ENCODE results near the gene NAA80.
"Not testable (repeated sequence)": the region's sequence is repeated elsewhere in the genome, so short reads cannot be mapped to it uniquely, and the experiment has no call there.

NAA80 gene

DNA sequence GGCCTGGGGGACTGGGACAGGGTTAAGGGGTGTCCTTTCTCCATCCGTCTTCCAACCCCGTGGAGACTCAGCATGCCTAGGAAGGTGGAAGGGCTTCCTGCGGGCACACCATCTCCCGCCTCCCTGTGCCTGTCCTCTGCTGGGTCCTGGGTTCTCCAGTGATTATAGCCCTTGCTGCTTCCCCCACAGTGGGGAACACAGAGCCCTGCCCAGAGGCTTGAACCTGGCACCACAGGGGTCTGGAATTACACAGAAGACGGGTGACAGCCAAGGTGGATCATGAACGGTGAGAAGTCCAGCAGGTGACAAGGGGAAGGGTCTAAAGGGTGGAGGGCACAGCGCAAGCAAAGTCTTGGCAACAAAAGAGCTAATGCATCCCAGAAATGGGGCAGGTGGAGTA is 36.4 kb downstream of the NAA80 start:
- H3K27me3 ChIP-seq (ENCODE audit: control insufficient read depth, insufficient read depth, low read length, poor library complexity, severe bottlenecking) = no peaks in the 10 kb centered on the region
- 92 to 94% methylated on average over 7 of the region's 7 CpGs for WGBS, 2 experiments
- peaks cover 76% of the 10 kb centered on the region for H3K4me1 ChIP-seq (ENCODE audit: control insufficient read depth, insufficient read depth, low read length)
- H3K4me3 ChIP-seq (ENCODE audit: insufficient read depth, low read depth, low read length) = no peak overlapping the region
- no peaks in the 10 kb centered on the region for H3K9me3 ChIP-seq (ENCODE audit: control insufficient read depth, low read length)
- peaks cover 6% of the 10 kb centered on the region for H3K36me3 ChIP-seq (ENCODE audit: control insufficient read depth, insufficient read depth, low read length)
- no peak overlapping the region for H3K27ac ChIP-seq (ENCODE audit: insufficient read depth, low read depth, low read length, poor library complexity, severe bottlenecking)

DNA sequence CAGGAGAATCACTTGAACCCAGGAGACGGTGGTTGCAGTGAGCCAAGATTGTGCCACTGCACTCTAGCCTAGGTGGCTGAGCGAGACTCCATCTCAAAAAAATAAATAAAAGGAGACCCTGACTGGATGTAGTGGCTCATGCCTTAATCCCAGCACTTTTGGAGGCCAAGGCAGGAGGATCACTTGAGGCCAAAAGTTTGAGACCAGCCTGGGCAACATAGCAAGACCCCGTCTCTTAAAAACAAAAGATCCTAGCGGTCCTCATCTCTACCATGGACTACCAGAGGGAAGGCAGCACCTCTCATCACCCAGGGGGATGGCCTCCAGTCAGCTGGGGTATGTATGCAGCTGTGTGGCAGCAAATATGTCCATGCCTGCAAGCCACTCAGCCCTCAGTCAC is 37.0 kb downstream of the NAA80 start:
- WGBS, 2 experiments = 93 to 97% methylated on average over 4 of the region's 4 CpGs
- not testable (repeated sequence) for H3K27ac ChIP-seq (ENCODE audit: insufficient read depth, low read depth, low read length, poor library complexity, severe bottlenecking); H3K27me3 ChIP-seq (ENCODE audit: control insufficient read depth, insufficient read depth, low read length, poor library complexity, severe bottlenecking); H3K4me3 ChIP-seq (ENCODE audit: insufficient read depth, low read depth, low read length); H3K9me3 ChIP-seq (ENCODE audit: control insufficient read depth, low read length); H3K36me3 ChIP-seq (ENCODE audit: control insufficient read depth, insufficient read depth, low read length)
- peaks cover 71% of the 10 kb centered on the region for H3K4me1 ChIP-seq (ENCODE audit: control insufficient read depth, insufficient read depth, low read length)

GRCh38 chr3:50261505-50261904 is 37.7 kb downstream of the NAA80 start:
- H3K36me3 ChIP-seq (ENCODE audit: control insufficient read depth, insufficient read depth, low read length) = peaks cover 7% of the 10 kb centered on the region
- H3K27ac ChIP-seq (ENCODE audit: insufficient read depth, low read depth, low read length, poor library complexity, severe bottlenecking) = no peak overlapping the region
- 86 to 88% methylated on average over 2 of the region's 2 CpGs for WGBS, 2 experiments
- H3K4me1 ChIP-seq (ENCODE audit: control insufficient read depth, insufficient read depth, low read length) = peaks cover 64% of the 10 kb centered on the region
- no peak overlapping the region for H3K4me3 ChIP-seq (ENCODE audit: insufficient read depth, low read depth, low read length)
- H3K27me3 ChIP-seq (ENCODE audit: control insufficient read depth, insufficient read depth, low read length, poor library complexity, severe bottlenecking) = no peaks in the 10 kb centered on the region
- H3K9me3 ChIP-seq (ENCODE audit: control insufficient read depth, low read length) = no peaks in the 10 kb centered on the region

DNA sequence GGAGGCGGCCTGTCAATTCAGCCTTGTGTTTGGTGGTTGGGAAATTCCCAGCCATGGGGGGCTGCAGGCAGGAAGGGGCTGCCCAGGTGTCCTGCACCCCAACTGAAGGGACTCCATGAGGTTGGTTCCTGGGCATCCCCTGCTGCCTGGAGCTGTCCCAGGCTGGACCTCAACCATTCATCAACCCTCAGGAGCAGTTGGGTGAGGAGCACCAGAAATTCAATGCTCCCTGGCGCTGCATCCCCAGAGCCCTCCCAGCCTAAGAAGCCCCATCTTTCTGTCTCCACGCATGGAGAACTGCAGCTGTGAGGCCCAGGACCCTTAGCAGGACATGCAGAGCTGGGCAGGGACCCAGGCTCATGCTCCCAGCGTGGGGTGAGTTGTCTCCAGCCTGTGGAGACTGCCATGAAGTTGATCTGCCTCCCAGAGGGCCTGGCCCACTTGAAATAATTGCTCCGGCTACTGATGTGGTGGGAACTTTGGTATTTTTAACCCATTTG is 38.2 kb downstream of the NAA80 start:
- Histone ChIP-seq H3K27ac (ENCODE audit: insufficient read depth, low read depth, low read length, poor library complexity, severe bottlenecking) (peak overlapping the region; percentile 100), H3K4me3 (ENCODE audit: insufficient read depth, low read depth, low read length) (peak overlapping the region; percentile 44), H3K27me3 (ENCODE audit: control insufficient read depth, insufficient read depth, low read length, poor library complexity, severe bottlenecking) (no peaks in the 10 kb centered on the region), H3K9me3 (ENCODE audit: control insufficient read depth, low read length) (no peaks in the 10 kb centered on the region), H3K36me3 (ENCODE audit: control insufficient read depth, insufficient read depth, low read length) (peaks cover 12% of the 10 kb centered on the region), H3K4me1 (ENCODE audit: control insufficient read depth, insufficient read depth, low read length) (peaks cover 58% of the 10 kb centered on the region)
- WGBS, 2 experiments = 76 to 78% methylated on average over 5 of the region's 5 CpGs

- H3K36me3 ChIP-seq (ENCODE audit: control insufficient read depth, insufficient read depth, low read length) = peaks cover 14% of the 10 kb centered on the region
- no peaks in the 10 kb centered on the region for H3K27me3 ChIP-seq (ENCODE audit: control insufficient read depth, insufficient read depth, low read length, poor library complexity, severe bottlenecking)
- H3K27ac ChIP-seq (ENCODE audit: insufficient read depth, low read depth, low read length, poor library complexity, severe bottlenecking) = peak overlapping the region; percentile 100
- H3K4me1 ChIP-seq (ENCODE audit: control insufficient read depth, insufficient read depth, low read length) = peaks cover 51% of the 10 kb centered on the region
- H3K4me3 ChIP-seq (ENCODE audit: insufficient read depth, low read depth, low read length) = peak overlapping the region; percentile 44
- no peaks in the 10 kb centered on the region for H3K9me3 ChIP-seq (ENCODE audit: control insufficient read depth, low read length)
- WGBS, 2 experiments = 2 to 3% methylated on average over 70 of the region's 70 CpGs
These were observed 38.9 kb downstream of the NAA80 start for GRCh38 chr3:50260027-50260941.

DNA sequence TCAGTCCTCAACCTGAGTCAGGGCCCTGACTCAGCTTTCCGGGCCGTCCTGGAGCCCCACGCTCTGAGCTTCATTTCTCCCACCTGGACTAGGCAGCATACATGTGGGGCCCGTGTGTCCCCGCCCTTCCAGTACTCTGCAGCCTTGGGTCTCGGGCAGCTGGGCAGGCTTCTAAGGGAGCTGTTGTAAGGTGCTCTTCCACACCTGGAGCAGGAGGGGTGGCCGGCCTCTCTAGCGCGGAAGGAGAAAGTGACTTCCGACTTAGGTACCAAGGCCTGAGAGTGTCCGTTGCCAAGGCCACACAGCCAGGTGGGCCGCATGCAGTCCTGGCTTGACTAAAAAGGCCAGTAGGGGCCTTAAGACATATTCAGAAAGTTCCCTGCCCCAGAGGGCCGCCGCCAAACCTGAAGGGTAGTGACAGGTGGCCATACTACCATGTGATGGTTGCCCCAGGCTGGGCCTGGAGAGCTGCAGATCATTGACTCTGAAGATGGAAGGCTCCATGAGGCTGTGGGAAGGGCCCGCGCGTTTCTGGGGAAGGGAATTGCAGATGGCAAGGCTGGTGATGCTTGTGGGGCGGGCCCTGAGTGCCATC is 39.7 kb downstream of the NAA80 start:
- H3K4me1 ChIP-seq (ENCODE audit: control insufficient read depth, insufficient read depth, low read length) = peaks cover 47% of the 10 kb centered on the region
- 70% methylated on average over 18 of the region's 18 CpGs for WGBS, 2 experiments

GRCh38 chr3:50258979-50259378 is 40.2 kb downstream of the NAA80 start:
- H3K36me3 ChIP-seq (ENCODE audit: control insufficient read depth, insufficient read depth, low read length) = peaks cover 18% of the 10 kb centered on the region
- no peaks in the 10 kb centered on the region for H3K9me3 ChIP-seq (ENCODE audit: control insufficient read depth, low read length)
- WGBS, 2 experiments = 90 to 91% methylated on average over 16 of the region's 16 CpGs
- H3K27ac ChIP-seq (ENCODE audit: insufficient read depth, low read depth, low read length, poor library complexity, severe bottlenecking) = no peak overlapping the region
- H3K4me1 ChIP-seq (ENCODE audit: control insufficient read depth, insufficient read depth, low read length) = peaks cover 43% of the 10 kb centered on the region
- no peak overlapping the region for H3K4me3 ChIP-seq (ENCODE audit: insufficient read depth, low read depth, low read length)
- H3K27me3 ChIP-seq (ENCODE audit: control insufficient read depth, insufficient read depth, low read length, poor library complexity, severe bottlenecking) = no peaks in the 10 kb centered on the region

More for the DNA sequence above, 39.7 kb downstream of the NAA80 start:
- peak overlapping the region; percentile 51 for H3K27ac ChIP-seq (ENCODE audit: insufficient read depth, low read depth, low read length, poor library complexity, severe bottlenecking)
- no peaks in the 10 kb centered on the region for H3K9me3 ChIP-seq (ENCODE audit: control insufficient read depth, low read length)
- peaks cover 16% of the 10 kb centered on the region for H3K36me3 ChIP-seq (ENCODE audit: control insufficient read depth, insufficient read depth, low read length)
- H3K27me3 ChIP-seq (ENCODE audit: control insufficient read depth, insufficient read depth, low read length, poor library complexity, severe bottlenecking) = no peaks in the 10 kb centered on the region
- H3K4me3 ChIP-seq (ENCODE audit: insufficient read depth, low read depth, low read length) = no peak overlapping the region

- Histone ChIP-seq H3K9me3 (ENCODE audit: control insufficient read depth, low read length) (no peaks in the 10 kb centered on the region), H3K27me3 (ENCODE audit: control insufficient read depth, insufficient read depth, low read length, poor library complexity, severe bottlenecking) (no peaks in the 10 kb centered on the region), H3K4me1 (ENCODE audit: control insufficient read depth, insufficient read depth, low read length) (peaks cover 36% of the 10 kb centered on the region), H3K4me3 (ENCODE audit: insufficient read depth, low read depth, low read length) (no peak overlapping the region), H3K36me3 (ENCODE audit: control insufficient read depth, insufficient read depth, low read length) (peaks cover 20% of the 10 kb centered on the region), H3K27ac (ENCODE audit: insufficient read depth, low read depth, low read length, poor library complexity, severe bottlenecking) (peak overlapping the region; percentile 76)
- WGBS, 2 experiments = 91 to 92% methylated on average over 16 to 17 of the region's 17 CpGs
These were observed 41.0 kb downstream of the NAA80 start for GRCh38 chr3:50258029-50258680.

GRCh38 chr3:50256978-50257890 is 42.0 kb downstream of the NAA80 start:
- Histone ChIP-seq H3K36me3 (ENCODE audit: control insufficient read depth, insufficient read depth, low read length) (peaks cover 29% of the 10 kb centered on the region), H3K4me3 (ENCODE audit: insufficient read depth, low read depth, low read length) (no peak overlapping the region), H3K27ac (ENCODE audit: insufficient read depth, low read depth, low read length, poor library complexity, severe bottlenecking) (no peak overlapping the region), H3K9me3 (ENCODE audit: control insufficient read depth, low read length) (no peaks in the 10 kb centered on the region), H3K4me1 (ENCODE audit: control insufficient read depth, insufficient read depth, low read length) (peaks cover 31% of the 10 kb centered on the region), H3K27me3 (ENCODE audit: control insufficient read depth, insufficient read depth, low read length, poor library complexity, severe bottlenecking) (no peaks in the 10 kb centered on the region)
- WGBS, 2 experiments = 91% methylated on average over 20 of the region's 20 CpGs
